AG09319 (cell line): ENCODE measurements around the gene KCNJ12.

ENCODE experiments used
- DNase-seq: peaks from one replicate; pipeline ENCODE4 v3.0.0-alpha.2; 2010; ENCODE audit warnings: low read depth; ENCODE audit errors: extremely low read depth
- CTCF ChIP-seq: IDR thresholded peaks from 2 replicates; pipeline ENCODE4 v1.5.1; 2011; ENCODE audit warnings: low read depth, mild to moderate bottlenecking, inconsistent platforms, low read length, moderate library complexity

The KCNJ12 gene

GRCh38 chr17:21382560-21383495 lies 6.7 kb downstream of the KCNJ12 start:
- DNase-seq: no peak

GRCh38 chr17:21385281-21385845 lies 9.2 kb downstream of the KCNJ12 start:
- TF ChIP-seq CTCF: no peak
- DNase-seq: no peak

More at GRCh38 chr17:21382560-21383495, 6.7 kb downstream of the KCNJ12 start:
- no peak for TF ChIP-seq CTCF

- DNase-seq: no peak
- no peak for TF ChIP-seq CTCF
Observed at GRCh38 chr17:21387616-21388015, 11.5 kb downstream of the KCNJ12 start.

- TF ChIP-seq CTCF: no peak
- no peak for DNase-seq
Observed at GRCh38 chr17:21388066-21388465, 11.9 kb downstream of the KCNJ12 start.

GRCh38 chr17:21388944-21389343 lies 12.8 kb downstream of the KCNJ12 start:
- DNase-seq: no peak

GRCh38 chr17:21389394-21389793 lies 13.2 kb downstream of the KCNJ12 start:
- TF ChIP-seq CTCF: no peak
- DNase-seq: no peak

More at GRCh38 chr17:21388944-21389343, 12.8 kb downstream of the KCNJ12 start:
- no peak for TF ChIP-seq CTCF

- TF ChIP-seq CTCF: no peak
- DNase-seq: no peak
Observed at GRCh38 chr17:21390294-21390693, 14.1 kb downstream of the KCNJ12 start.
